Superior temporal gyrus (tissue), 1 donor: ENCODE data around the gene DIS3L2.

ENCODE experiments used
- DNase-seq: peaks from one replicate; pipeline ENCODE4 v3.0.0-alpha.2; 2016; ENCODE audit errors: extremely low spot score

The DIS3L2 gene

DNA sequence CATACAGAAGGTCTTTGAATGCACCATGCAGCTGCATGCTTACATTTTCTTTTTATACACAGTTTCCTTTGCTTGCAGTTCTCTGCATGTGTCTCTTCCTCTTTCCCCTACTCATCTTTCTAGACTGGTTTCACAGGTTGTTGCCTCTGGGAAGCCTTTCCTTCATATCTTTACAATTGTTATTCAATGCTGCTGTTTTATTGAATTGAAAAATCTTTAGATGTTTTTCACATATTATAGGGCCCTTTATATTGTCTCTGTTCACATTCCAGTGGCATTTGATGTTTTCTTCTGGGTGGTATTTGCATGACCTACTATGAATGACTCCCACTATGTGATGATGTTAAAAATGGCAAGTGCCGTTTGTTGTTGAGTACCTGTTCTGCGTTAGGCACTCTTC lies 91.1 kb downstream of the DIS3L2 start:
- DNase-seq = no peak

DNA sequence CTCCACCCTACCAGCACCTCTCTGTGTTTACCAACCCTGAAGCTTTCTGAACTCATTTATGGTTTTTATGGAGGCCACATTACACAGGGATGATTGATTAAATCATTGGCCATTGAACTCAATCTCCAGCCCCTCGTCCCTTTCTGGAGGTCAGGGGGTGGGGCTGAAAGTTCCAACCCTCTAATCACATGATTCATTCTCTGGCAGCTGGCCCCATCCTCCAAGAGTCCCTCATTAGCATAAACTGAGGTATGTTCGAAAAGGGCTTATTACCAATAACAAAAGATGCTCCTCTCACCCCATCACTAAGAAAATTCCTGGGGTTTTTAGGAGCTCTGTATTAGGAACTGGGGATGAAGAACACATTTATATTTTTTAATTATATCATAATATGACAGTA lies 92.3 kb downstream of the DIS3L2 start:
- no peak for DNase-seq

- DNase-seq = no peak
Measured at GRCh38 chr2:232058063-232058877, 96.8 kb downstream of the DIS3L2 start.

DNA sequence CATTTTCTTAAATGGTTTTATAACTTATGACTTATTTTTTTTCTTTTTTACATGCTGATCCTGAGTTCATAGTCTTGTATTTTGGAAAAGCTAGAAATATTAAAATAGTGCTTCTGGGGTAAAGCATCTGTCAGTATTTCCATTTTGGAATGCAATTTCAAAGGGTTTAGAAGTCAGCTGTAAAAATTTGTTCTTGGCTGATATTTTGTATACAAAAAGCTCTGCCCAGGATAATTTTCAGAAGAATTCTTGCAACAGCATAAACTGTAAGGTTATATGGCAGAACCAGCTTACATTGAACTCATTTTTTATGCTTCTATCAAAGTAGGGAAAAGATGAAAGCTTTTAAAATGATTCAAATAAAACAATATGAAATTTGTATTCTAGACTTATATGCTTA lies 97.4 kb downstream of the DIS3L2 start:
- DNase-seq = no peak

DNA sequence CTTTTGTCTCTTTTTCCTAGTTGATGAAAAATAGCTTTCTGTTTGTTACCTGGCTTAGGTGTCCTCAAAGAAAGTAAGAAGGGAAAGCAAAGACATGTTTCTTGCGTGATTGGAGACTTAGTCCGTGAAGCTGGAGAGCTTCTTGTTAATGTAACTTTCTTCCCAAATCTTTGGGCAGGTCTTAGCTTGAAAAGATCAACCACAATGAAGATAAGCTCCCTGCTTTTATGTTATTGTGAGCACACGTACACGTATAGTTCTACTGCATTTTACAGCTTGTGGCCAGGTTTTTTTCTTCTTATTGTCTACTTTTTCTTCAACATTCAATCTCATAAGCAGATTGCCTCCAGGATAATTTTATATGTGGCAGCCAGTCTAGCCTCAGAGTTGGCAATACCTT lies 99.8 kb downstream of the DIS3L2 start:
- DNase-seq = no peak

GRCh38 chr2:232073026-232073425 lies 111.5 kb downstream of the DIS3L2 start:
- DNase-seq = no peak

DNA sequence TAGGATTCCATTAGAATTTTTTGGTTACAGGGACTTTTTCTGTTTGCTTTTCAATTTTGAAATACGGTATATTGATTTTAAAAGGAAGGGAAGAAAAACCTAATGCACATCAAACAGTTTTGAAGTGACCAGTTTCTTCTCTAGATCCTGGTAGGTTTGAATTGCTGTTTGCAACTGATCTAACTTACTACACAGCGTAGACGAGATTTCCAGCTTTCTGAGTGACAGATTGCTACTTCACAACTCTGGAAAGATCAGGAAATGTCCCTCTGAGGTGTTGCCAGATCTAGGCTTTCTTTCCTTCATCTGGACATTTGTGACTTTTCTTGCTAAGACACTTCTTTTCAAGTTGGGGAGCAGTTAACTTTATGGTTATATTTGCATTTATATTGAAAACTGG lies 112.2 kb downstream of the DIS3L2 start:
- DNase-seq = no peak

GRCh38 chr2:232075080-232075479 lies 113.6 kb downstream of the DIS3L2 start:
- no peak for DNase-seq

- DNase-seq = no peak
Measured at GRCh38 chr2:232075859-232076258, 114.3 kb downstream of the DIS3L2 start.

DNA sequence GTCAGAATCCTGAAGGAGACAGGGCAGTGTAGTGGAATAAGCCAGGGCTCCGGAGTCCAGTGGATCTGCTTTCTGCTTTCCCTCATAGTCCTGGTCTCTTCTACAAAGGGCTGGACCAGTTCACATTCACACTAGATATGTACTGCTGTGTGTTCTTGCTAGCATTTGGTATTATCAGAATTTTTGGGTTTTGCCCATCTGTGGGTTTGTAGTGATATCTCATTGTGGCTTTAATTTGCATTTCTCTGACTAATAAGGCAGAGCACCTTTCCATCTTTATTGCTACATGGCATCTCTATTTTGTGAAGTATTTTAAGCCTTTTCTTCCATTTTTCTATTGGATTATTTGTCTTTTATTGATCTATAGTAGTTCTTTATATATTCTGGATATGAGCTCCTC lies 114.8 kb downstream of the DIS3L2 start:
- no peak for DNase-seq

- no peak for DNase-seq
Measured at GRCh38 chr2:232076736-232077135, 115.2 kb downstream of the DIS3L2 start.

DNA sequence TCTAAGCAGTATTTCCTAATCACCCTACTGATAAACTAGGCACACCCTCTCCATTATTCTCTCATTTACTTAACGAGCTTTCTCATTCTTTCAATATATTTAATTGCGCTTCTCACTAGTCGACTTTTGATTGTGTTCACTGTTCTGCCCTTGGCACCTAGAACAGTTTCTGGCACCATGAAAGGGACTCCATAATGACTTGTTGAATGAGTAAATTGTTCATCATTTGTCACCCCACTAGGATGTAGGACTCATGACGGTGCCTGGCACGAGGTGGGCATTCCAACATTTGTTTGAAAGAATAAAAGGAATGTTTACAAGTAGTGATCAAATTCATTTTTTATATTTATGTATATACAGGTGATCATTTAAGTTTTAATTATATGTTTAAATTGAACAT lies 123.7 kb downstream of the DIS3L2 start:
- peak; percentile 78 for DNase-seq

- no peak for DNase-seq
Measured at GRCh38 chr2:232085826-232086425, 124.4 kb downstream of the DIS3L2 start.

GRCh38 chr2:232088771-232089170 lies 127.3 kb downstream of the DIS3L2 start:
- no peak for DNase-seq

- DNase-seq = no peak
Measured at GRCh38 chr2:232094201-232094600, 132.7 kb downstream of the DIS3L2 start.

GRCh38 chr2:232094883-232095282 lies 133.4 kb downstream of the DIS3L2 start:
- DNase-seq = no peak

- DNase-seq = no peak
Measured at GRCh38 chr2:232097260-232097659, 135.7 kb downstream of the DIS3L2 start.

GRCh38 chr2:232097758-232098157 lies 136.2 kb downstream of the DIS3L2 start:
- no peak for DNase-seq

DNA sequence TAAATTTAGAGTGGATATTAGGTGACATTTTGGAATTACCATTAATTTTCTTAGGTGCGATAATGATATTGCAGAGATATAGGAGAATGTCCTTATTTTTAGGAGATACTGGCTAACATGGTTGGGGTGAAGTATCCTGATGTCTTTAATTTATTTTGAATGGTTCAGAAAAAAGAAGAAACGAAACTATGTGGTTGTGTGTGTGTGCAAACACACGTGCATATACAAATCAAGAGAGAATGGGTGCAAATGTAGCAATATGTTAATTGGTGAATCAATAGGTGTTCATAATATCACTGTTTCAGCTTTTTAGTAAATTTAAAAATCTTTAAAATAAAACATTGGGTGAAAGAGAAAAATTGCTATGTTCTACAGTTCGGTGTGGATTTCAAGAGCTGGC lies 140.9 kb downstream of the DIS3L2 start:
- DNase-seq = no peak

GRCh38 chr2:232103140-232103737 lies 141.7 kb downstream of the DIS3L2 start:
- DNase-seq = no peak

GRCh38 chr2:232104076-232104646 lies 142.6 kb downstream of the DIS3L2 start:
- DNase-seq = no peak

- DNase-seq = no peak
Measured at GRCh38 chr2:232111551-232111950, 150.0 kb downstream of the DIS3L2 start.

DNA sequence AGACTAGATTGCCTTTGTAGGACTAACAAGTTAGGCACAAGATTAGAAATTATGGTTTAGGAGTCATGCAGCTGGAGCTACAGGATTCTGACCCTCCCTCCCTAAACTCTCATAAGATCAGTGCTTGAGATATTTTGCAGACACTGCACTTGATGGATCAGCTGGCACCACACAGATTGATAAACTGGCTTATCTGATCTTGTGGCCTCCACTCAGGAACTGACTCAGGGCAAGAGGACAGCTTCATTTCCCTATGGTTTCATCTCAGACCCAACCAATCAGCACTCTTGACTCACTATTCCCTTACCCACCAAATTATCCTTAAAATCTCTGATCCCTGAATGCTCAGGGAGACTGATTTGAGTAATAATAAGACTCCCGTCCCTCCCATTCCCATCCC lies 152.3 kb downstream of the DIS3L2 start:
- DNase-seq = no peak
